VCaP (cell line): ENCODE measurements around the gene FGD2.
A peak's percentile ranks its signal among the peaks of the same experiment; 100 is the strongest.

Experiments used
- H3K27ac ChIP-seq: fragments of 450-650 bp; 2 replicates; pipeline ENCODE4 v1.5.1; 2017
- CTCF ChIP-seq: fragments of 450-650 bp; conservative IDR thresholded peaks from 2 replicates; pipeline ENCODE4 v1.5.1; 2017; ENCODE audit warnings: mild to moderate bottlenecking, moderate library complexity

FGD2 gene

GRCh38 chr6:37018198-37019064, 13.0 kb downstream of the FGD2 start:
- peak overlapping the region; percentile 88 for H3K27ac ChIP-seq
- peak; percentile 89 for TF ChIP-seq CTCF

GRCh38 chr6:37019065-37019450, 13.6 kb downstream of the FGD2 start:
- TF ChIP-seq CTCF = no peak
- peak overlapping the region; percentile 88 for H3K27ac ChIP-seq

GRCh38 chr6:37020381-37020780, 14.9 kb downstream of the FGD2 start:
- TF ChIP-seq CTCF = no peak
- H3K27ac ChIP-seq = peak overlapping the region; percentile 88

GRCh38 chr6:37020812-37021211, 15.4 kb downstream of the FGD2 start:
- peak overlapping the region; percentile 88 for H3K27ac ChIP-seq
- TF ChIP-seq CTCF = no peak

- TF ChIP-seq CTCF = peak; percentile 52
- H3K27ac ChIP-seq = peak overlapping the region; percentile 88; the same call in 1 of the 2 replicates
These were observed 16.1 kb downstream of the FGD2 start for GRCh38 chr6:37021356-37022129.

GRCh38 chr6:37022135-37022863, 16.8 kb downstream of the FGD2 start:
- H3K27ac ChIP-seq = peak overlapping the region; percentile 72

More at GRCh38 chr6:37022135-37022863, 16.8 kb downstream of the FGD2 start:
- no peak for TF ChIP-seq CTCF
